Osteoblast (primary cell): ENCODE data around the gene GPC5. TPM values are rescaled to one million over a fixed set of nuclear protein-coding genes. Genes with fewer than 3 reads are reported as not detected.
"Not testable (repeated sequence)": the region's sequence is repeated elsewhere in the genome, so short reads cannot be mapped to it uniquely, and the experiment has no call there.

ENCODE experiments used
- DNase-seq: peaks from one replicate; pipeline ENCODE4 v3.0.0; 2011; ENCODE audit warnings: low spot score, mixed read lengths; ENCODE audit not compliant: insufficient read length; ENCODE audit errors: missing footprints
- H2AFZ ChIP-seq: 2 replicates; pipeline ENCODE4 v1.6.0; 2011; ENCODE audit warnings: mild to moderate bottlenecking, low read length
- H3K27ac ChIP-seq: 2 replicates; pipeline ENCODE4 v1.5.1; 2011; ENCODE audit warnings: mild to moderate bottlenecking, low read depth, low read length, moderate library complexity
- H3K27me3 ChIP-seq: 2 replicates; pipeline ENCODE4 v1.6.0; 2012; ENCODE audit warnings: mild to moderate bottlenecking, control low read depth, inconsistent platforms, low read length, moderate library complexity; ENCODE audit not compliant: insufficient read depth
- H3K36me3 ChIP-seq: 2 replicates; pipeline ENCODE4 v1.5.1; 2011; ENCODE audit warnings: mild to moderate bottlenecking, low read length, control low read depth, moderate library complexity; ENCODE audit not compliant: insufficient read depth
- H3K4me1 ChIP-seq: 2 replicates; pipeline ENCODE4 v1.5.1; 2011; ENCODE audit warnings: mild to moderate bottlenecking, low read length, control low read depth, moderate library complexity; ENCODE audit not compliant: insufficient read depth
- H3K4me2 ChIP-seq: 2 replicates; pipeline ENCODE4 v1.6.0; 2011; ENCODE audit warnings: mild to moderate bottlenecking, low read length; ENCODE audit not compliant: insufficient read depth
- H3K4me3 ChIP-seq: fragments of 200-600 bp; sonication (generic); 3 replicates; pipeline ENCODE4 v1.5.1; 2012; ENCODE audit warnings: mild to moderate bottlenecking, low read length, inconsistent platforms; ENCODE audit not compliant: insufficient read depth
- H3K79me2 ChIP-seq: 2 replicates; pipeline ENCODE4 v1.6.0; 2012; ENCODE audit warnings: mild to moderate bottlenecking, low read length, control low read depth, inconsistent platforms; ENCODE audit not compliant: insufficient read depth
- H3K9me3 ChIP-seq: 2 replicates; pipeline ENCODE4 v1.5.1; 2011; ENCODE audit warnings: low read depth, low read length, control low read depth
- H4K20me1 ChIP-seq: 2 replicates; pipeline ENCODE4 v1.6.0; 2012; ENCODE audit warnings: mild to moderate bottlenecking, low read length, control low read depth; ENCODE audit not compliant: insufficient read depth
- CTCF ChIP-seq: IDR thresholded peaks from 2 replicates; pipeline ENCODE4 v1.5.1; 2011; ENCODE audit warnings: mild to moderate bottlenecking, low read depth, low read length, moderate library complexity; ENCODE audit errors: extremely low read depth
- total RNA-seq: library from RNA; depleted of rRNA; stranded (reverse); fragments of >200 nt; gene quantifications from 2 replicates; pipeline ENCODE4 v1.2.3, GENCODE V29; 2012

The GPC5 gene
- total RNA-seq, 1 donor: 0.36 TPM

DNA sequence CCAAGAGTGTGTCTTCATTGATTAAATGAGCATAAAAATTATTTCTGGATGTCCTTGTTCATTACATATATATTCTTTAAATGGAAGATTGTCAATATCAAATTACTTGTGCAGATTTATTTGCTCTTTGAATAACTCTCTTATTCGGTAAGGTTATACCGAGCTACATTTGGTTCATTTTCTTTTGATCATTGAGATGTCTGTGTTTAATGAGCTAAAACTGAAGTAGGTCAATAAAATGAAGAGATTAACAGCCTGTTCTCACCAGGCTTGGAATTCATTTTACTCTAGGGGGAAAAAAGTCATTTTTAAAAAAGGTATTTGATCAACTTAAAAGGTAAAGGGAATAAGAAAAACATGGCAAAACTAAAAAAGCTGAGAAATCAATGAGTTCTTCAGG lies 10.6 kb downstream of the GPC5 start:
- H4K20me1 ChIP-seq: no peaks in the 10 kb centered on the region
- no peak overlapping the region for H3K4me2 ChIP-seq
- H3K36me3 ChIP-seq: no peaks in the 10 kb centered on the region
- no peak for TF ChIP-seq CTCF
- H2AFZ ChIP-seq: no peak overlapping the region
- H3K4me3 ChIP-seq: no peak overlapping the region
- H3K79me2 ChIP-seq: no peaks in the 10 kb centered on the region
- H3K9me3 ChIP-seq: no peaks in the 10 kb centered on the region
- no peak overlapping the region for H3K27ac ChIP-seq
- H3K27me3 ChIP-seq: no peaks in the 10 kb centered on the region
- DNase-seq: peak; percentile 58
- H3K4me1 ChIP-seq: no peaks in the 10 kb centered on the region

- H3K9me3 ChIP-seq, DNase-seq, H3K27me3 ChIP-seq, H3K4me2 ChIP-seq, H3K4me1 ChIP-seq, H4K20me1 ChIP-seq, H3K79me2 ChIP-seq, H3K4me3 ChIP-seq, H3K27ac ChIP-seq, H3K36me3 ChIP-seq, H2AFZ ChIP-seq: not testable (repeated sequence)
Observed at GRCh38 chr13:91416579-91416978, 18.2 kb downstream of the GPC5 start.

- H3K79me2 ChIP-seq: no peaks in the 10 kb centered on the region
- TF ChIP-seq CTCF: no peak
Observed at GRCh38 chr13:91417660-91418325, 19.4 kb downstream of the GPC5 start.

DNA sequence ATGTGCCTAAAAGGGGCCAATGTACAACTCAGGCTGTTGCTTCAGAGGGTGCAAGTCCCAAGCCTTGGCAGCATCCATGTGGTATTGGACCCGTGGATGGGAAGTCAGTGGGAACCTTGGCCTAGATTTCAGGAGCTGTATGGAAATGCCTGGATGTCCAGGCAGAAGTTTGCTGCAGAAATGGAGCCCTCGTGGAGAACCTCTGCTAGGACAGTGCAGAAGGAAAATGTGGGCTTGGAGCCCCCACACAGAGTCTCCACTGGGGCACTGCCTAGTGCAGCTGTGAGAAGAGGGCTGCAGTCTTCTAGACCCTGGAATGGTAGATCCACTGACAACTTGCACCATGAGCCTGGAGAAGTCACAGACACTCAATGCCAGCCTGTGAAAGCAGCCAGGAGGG lies 28.5 kb downstream of the GPC5 start:
- no peak overlapping the region for H2AFZ ChIP-seq
- no peaks in the 10 kb centered on the region for H3K4me1 ChIP-seq
- no peaks in the 10 kb centered on the region for H4K20me1 ChIP-seq
- no peak overlapping the region for H3K4me3 ChIP-seq
- TF ChIP-seq CTCF: no peak
- H3K9me3 ChIP-seq: peaks cover 3% of the 10 kb centered on the region
- no peaks in the 10 kb centered on the region for H3K79me2 ChIP-seq
- no peaks in the 10 kb centered on the region for H3K36me3 ChIP-seq
- H3K4me2 ChIP-seq: no peak overlapping the region
- H3K27ac ChIP-seq: no peak overlapping the region
- H3K27me3 ChIP-seq: no peaks in the 10 kb centered on the region
- DNase-seq: no peak

More at GRCh38 chr13:91417660-91418325, 19.4 kb downstream of the GPC5 start:
- Histone ChIP-seq H3K4me3 (no peak overlapping the region), H3K4me1 (no peaks in the 10 kb centered on the region), H3K36me3 (no peaks in the 10 kb centered on the region), H2AFZ (no peak overlapping the region), H3K27me3 (no peaks in the 10 kb centered on the region), H3K27ac (no peak overlapping the region), H4K20me1 (no peaks in the 10 kb centered on the region), H3K9me3 (no peaks in the 10 kb centered on the region), H3K4me2 (no peak overlapping the region)
- no peak for DNase-seq

DNA sequence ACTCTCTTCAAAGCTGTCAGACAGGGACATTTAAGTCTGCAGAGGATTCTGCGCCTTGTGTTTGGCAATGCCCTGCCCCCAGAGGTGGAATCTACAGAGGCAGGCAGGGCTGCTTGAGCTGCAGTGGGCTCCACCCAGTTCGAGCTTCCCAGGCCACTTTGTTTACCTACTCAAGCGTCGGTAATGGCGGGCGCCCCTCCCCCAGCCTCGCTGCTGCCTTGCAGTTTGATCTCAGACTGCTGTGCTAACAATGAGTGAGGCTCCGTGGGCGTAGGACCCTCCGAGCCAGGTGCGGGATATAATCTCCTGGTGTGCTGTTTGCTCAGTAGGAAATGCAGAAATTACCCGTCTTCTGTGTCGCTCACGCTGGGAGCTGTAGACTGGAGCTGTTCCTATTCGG lies 40.3 kb downstream of the GPC5 start:
- H4K20me1 ChIP-seq, H3K4me2 ChIP-seq, H3K4me3 ChIP-seq, H3K36me3 ChIP-seq, DNase-seq, H3K79me2 ChIP-seq, H3K27me3 ChIP-seq, H3K27ac ChIP-seq, H3K4me1 ChIP-seq, H3K9me3 ChIP-seq, H2AFZ ChIP-seq: not testable (repeated sequence)
